Activated naive CD8-positive, alpha-beta T cell treated with anti-CD3 and anti-CD28 coated beads, Interleukin-2, amount 50 U/mL, for 24 hours (primary cell): ENCODE results near the gene PURB.

Experiments
- ATAC-seq: fragments of 150-1000 bp; cut with Tn5 transposase; one replicate; pipeline ENCODE4 v1.10.0; 2021
- DNase-seq: peaks from one replicate; pipeline ENCODE4 v3.0.0; 2021
- H3K27ac Mint-ChIP-seq: one replicate; pipeline ENCODE4 v1.8.0; 2021; ENCODE audit warnings: mild to moderate bottlenecking, mixed read lengths
- H3K27me3 Mint-ChIP-seq: one replicate; pipeline ENCODE4 v1.8.0; 2021; ENCODE audit warnings: mixed read lengths
- H3K36me3 Mint-ChIP-seq: one replicate; pipeline ENCODE4 v1.8.0; 2021; ENCODE audit warnings: low read depth, mixed read lengths
- H3K4me1 Mint-ChIP-seq: one replicate; pipeline ENCODE4 v1.8.0; 2021; ENCODE audit warnings: mixed read lengths
- H3K4me3 Mint-ChIP-seq: one replicate; pipeline ENCODE4 v1.8.0; 2021; ENCODE audit warnings: mild to moderate bottlenecking, moderate library complexity, mixed read lengths
- H3K9me3 Mint-ChIP-seq: one replicate; pipeline ENCODE4 v1.8.0; 2021; ENCODE audit warnings: mixed read lengths

The PURB gene

DNA sequence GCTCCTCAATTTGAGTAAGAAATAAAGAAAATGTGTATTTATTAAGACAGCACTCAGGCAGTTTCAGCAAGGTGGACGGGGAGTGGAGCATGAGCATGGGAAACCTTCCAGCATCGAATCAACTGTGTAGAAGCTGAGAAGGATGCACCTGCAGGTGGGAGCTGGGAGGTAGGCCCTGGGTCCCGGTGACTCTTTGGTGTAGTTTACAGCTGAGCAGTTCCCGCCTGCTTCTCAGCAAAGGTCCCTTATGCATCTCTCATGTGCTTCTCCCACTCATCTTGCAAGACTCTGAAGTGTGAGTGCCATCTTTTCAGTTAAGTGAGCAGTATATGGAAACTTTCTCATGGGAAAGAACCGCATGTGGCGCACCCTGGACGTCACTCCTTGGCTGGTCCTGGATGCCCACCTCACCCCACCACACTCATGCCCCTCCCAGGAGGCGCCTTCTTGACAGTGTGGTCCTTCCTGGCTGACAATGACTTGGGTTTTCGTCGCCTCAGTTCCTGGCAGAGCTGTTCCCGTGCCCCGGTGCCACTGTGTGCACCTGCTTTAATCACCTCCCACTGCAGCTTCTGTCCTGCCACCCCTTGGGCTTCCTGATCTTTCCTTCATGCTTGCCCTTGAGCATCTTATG lies 19.8 kb upstream of the PURB start:
- Mint-ChIP-seq H3K4me1 (peaks cover 2% of the 10 kb centered on the region), H3K9me3 (no peaks in the 10 kb centered on the region), H3K27ac (no peak overlapping the region), H3K4me3 (no peak overlapping the region), H3K36me3 (no peaks in the 10 kb centered on the region), H3K27me3 (no peaks in the 10 kb centered on the region)
- ATAC-seq (no peak), DNase-seq (no peak)

- no peak overlapping the region for H3K4me3 Mint-ChIP-seq
- peaks cover 19% of the 10 kb centered on the region for H3K4me1 Mint-ChIP-seq
- H3K36me3 Mint-ChIP-seq, result no peaks in the 10 kb centered on the region
- H3K27ac Mint-ChIP-seq, result no peak overlapping the region
- ATAC-seq (no peak), DNase-seq (no peak)
- H3K27me3 Mint-ChIP-seq, result no peaks in the 10 kb centered on the region
- H3K9me3 Mint-ChIP-seq, result no peaks in the 10 kb centered on the region
These were observed 14.1 kb upstream of the PURB start for GRCh38 chr7:44899443-44899842.

- DNase-seq, result no peak
- Mint-ChIP-seq H3K36me3 (no peaks in the 10 kb centered on the region), H3K4me3 (no peak overlapping the region), H3K27me3 (no peaks in the 10 kb centered on the region), H3K4me1 (peaks cover 19% of the 10 kb centered on the region), H3K27ac (no peak overlapping the region), H3K9me3 (no peaks in the 10 kb centered on the region)
- ATAC-seq, result no peak
These were observed 12.7 kb upstream of the PURB start for GRCh38 chr7:44898039-44898438.

GRCh38 chr7:44897309-44897708 lies 12.0 kb upstream of the PURB start:
- H3K27ac Mint-ChIP-seq, result peak overlapping the region; percentile 27
- no peak for ATAC-seq
- H3K27me3 Mint-ChIP-seq, result no peaks in the 10 kb centered on the region
- peaks cover 22% of the 10 kb centered on the region for H3K4me1 Mint-ChIP-seq
- H3K4me3 Mint-ChIP-seq, result no peak overlapping the region
- no peak for DNase-seq
- H3K36me3 Mint-ChIP-seq, result no peaks in the 10 kb centered on the region
- H3K9me3 Mint-ChIP-seq, result no peaks in the 10 kb centered on the region

- Mint-ChIP-seq H3K36me3 (no peaks in the 10 kb centered on the region), H3K4me3 (no peak overlapping the region), H3K27ac (peak overlapping the region; percentile 10), H3K27me3 (no peaks in the 10 kb centered on the region), H3K9me3 (no peaks in the 10 kb centered on the region), H3K4me1 (peaks cover 41% of the 10 kb centered on the region)
- ATAC-seq, result peak; percentile 79
- DNase-seq, result no peak
These were observed 9.7 kb upstream of the PURB start for GRCh38 chr7:44894888-44895580.

DNA sequence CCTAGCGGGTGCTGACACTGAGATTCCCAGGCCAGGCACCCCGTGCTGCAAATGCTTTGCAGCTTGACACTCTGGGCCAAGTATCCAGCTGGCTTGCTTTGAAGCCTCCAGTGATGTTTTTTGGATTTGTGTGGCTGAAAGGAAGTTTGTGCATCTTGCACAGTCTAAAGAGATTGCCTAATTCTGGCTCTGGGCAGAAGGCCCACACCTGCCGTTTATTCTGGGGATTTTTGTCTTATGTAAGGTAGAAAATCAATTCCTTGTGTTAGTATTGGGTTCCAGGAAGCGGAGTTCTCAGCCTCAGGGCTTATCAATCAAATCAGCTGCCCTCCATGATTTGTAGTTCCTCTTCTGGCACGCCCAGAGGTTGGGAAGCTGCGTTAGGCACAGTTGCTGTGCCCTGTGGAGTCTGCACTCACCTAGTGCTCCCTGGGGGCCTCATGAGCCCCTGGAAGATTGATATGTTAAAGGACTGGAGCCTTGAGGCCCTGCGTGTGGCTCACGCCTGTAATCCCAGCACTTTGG lies 8.4 kb upstream of the PURB start:
- no peak overlapping the region for H3K4me3 Mint-ChIP-seq
- ATAC-seq, result no peak

DNA sequence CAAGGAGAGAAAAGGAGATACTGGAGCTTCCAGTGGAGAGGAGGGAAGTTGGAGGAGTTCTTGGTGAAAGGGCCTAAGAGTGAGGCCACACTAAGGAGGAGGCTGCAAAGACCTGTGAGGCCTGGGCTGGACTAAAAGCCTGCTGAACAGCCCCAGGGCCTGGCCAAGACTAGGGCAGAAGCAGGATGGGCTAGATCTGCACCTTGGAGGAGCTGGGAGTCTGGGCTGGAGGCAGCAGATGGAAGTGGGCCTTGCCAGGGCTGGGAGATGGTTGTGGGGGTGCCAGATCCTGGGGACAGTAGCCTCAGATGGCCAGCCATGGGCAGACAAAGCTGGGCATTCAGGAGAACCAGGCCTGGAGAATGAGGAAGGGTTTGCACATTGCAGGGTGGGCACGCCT lies 6.5 kb upstream of the PURB start:
- Mint-ChIP-seq H3K4me1 (peaks cover 41% of the 10 kb centered on the region), H3K9me3 (no peaks in the 10 kb centered on the region), H3K27me3 (no peaks in the 10 kb centered on the region), H3K27ac (peak overlapping the region; percentile 86), H3K4me3 (no peak overlapping the region), H3K36me3 (no peaks in the 10 kb centered on the region)
- ATAC-seq, result no peak
- no peak for DNase-seq

More for the DNA sequence above, 8.4 kb upstream of the PURB start:
- Mint-ChIP-seq H3K36me3 (no peaks in the 10 kb centered on the region), H3K27me3 (no peaks in the 10 kb centered on the region), H3K9me3 (no peaks in the 10 kb centered on the region), H3K4me1 (peaks cover 43% of the 10 kb centered on the region), H3K27ac (no peak overlapping the region)
- DNase-seq, result no peak

GRCh38 chr7:44891372-44891771 lies 6.0 kb upstream of the PURB start:
- no peaks in the 10 kb centered on the region for H3K27me3 Mint-ChIP-seq
- H3K4me1 Mint-ChIP-seq, result peaks cover 45% of the 10 kb centered on the region
- no peaks in the 10 kb centered on the region for H3K9me3 Mint-ChIP-seq
- H3K27ac Mint-ChIP-seq, result peak overlapping the region; percentile 86
- no peak overlapping the region for H3K4me3 Mint-ChIP-seq
- no peaks in the 10 kb centered on the region for H3K36me3 Mint-ChIP-seq
- DNase-seq (peak; percentile 32), ATAC-seq (peak; percentile 68)

GRCh38 chr7:44889086-44889781 lies 3.9 kb upstream of the PURB start:
- H3K4me3 Mint-ChIP-seq, result no peak overlapping the region
- peak overlapping the region; percentile 11 for H3K27ac Mint-ChIP-seq
- DNase-seq (no peak), ATAC-seq (no peak)
- no peaks in the 10 kb centered on the region for H3K27me3 Mint-ChIP-seq
- H3K36me3 Mint-ChIP-seq, result peaks cover 4% of the 10 kb centered on the region
- H3K4me1 Mint-ChIP-seq, result peaks cover 46% of the 10 kb centered on the region
- no peaks in the 10 kb centered on the region for H3K9me3 Mint-ChIP-seq

GRCh38 chr7:44887293-44887692 lies 2.0 kb upstream of the PURB start:
- Mint-ChIP-seq H3K27me3 (no peaks in the 10 kb centered on the region), H3K27ac (peak overlapping the region; percentile 98), H3K4me1 (peaks cover 62% of the 10 kb centered on the region), H3K4me3 (no peak overlapping the region), H3K36me3 (peaks cover 21% of the 10 kb centered on the region), H3K9me3 (no peaks in the 10 kb centered on the region)
- DNase-seq (no peak), ATAC-seq (no peak)

- Mint-ChIP-seq H3K27ac (peak overlapping the region; percentile 98), H3K36me3 (peaks cover 41% of the 10 kb centered on the region), H3K4me3 (peak overlapping the region; percentile 95), H3K9me3 (no peaks in the 10 kb centered on the region), H3K27me3 (no peaks in the 10 kb centered on the region), H3K4me1 (peaks cover 67% of the 10 kb centered on the region)
- DNase-seq (peak; percentile 59), ATAC-seq (no peak)
These were observed 523 bp downstream of the PURB start for GRCh38 chr7:44884621-44885393.

DNA sequence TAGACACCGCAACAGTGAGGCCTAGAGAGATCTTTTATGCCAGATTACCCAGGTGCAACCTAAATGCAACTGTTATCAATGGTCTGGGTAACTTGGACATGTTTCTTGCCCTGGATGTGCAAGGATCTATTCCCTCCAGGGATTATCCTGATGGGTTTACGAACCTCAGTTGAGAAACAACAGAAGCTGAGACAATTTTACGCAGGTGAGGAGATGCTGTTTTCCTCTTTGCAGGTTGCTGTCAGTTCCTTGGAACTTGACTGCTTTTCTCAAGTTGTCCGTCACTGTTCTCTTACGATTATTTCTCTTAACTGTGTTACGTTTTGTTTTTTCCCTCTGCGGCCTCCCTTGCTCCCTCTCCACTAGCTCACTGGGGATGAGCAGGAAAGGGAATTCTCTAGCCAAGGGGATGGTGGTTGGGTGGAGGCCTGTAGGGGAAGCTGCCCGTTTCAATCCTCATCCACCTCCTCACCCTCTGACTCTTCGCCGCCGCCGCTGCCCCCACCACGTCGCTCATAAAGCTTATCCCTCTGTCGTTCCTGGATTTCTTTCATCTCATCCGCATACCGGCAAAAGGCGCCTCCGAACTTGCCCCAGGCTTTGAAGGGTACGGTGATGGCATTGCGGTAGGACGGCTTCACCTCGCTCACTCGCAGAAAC lies 1.2 kb downstream of the PURB start:
- peak overlapping the region; percentile 95 for H3K4me3 Mint-ChIP-seq
- ATAC-seq, result no peak
- peaks cover 45% of the 10 kb centered on the region for H3K36me3 Mint-ChIP-seq
- H3K27ac Mint-ChIP-seq, result peak overlapping the region; percentile 90
- no peak for DNase-seq
- H3K9me3 Mint-ChIP-seq, result no peaks in the 10 kb centered on the region
- H3K4me1 Mint-ChIP-seq, result peaks cover 70% of the 10 kb centered on the region
- no peaks in the 10 kb centered on the region for H3K27me3 Mint-ChIP-seq

DNA sequence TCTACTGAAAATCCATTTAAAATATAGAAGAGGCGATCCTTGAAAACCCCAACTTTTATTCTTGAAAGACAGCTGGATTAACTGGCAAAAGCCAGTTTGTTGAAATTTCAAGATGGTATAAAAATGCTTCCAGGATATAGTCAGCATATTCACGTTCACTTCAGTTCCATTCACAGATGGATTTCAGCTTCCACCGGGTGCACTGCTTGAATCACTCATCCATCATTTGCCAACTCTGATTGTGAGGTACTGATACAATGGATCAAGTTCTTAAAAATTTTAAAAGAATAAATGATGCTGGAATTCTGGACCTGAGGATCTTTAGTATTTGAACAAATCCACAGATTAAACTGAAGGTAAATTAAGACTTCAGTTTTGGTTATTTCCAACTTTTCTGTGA lies 2.4 kb downstream of the PURB start:
- no peaks in the 10 kb centered on the region for H3K27me3 Mint-ChIP-seq
- peak overlapping the region; percentile 95 for H3K4me3 Mint-ChIP-seq
- H3K36me3 Mint-ChIP-seq, result peaks cover 52% of the 10 kb centered on the region
- DNase-seq, result no peak
- no peak for ATAC-seq
- H3K9me3 Mint-ChIP-seq, result no peaks in the 10 kb centered on the region
- H3K4me1 Mint-ChIP-seq, result peaks cover 72% of the 10 kb centered on the region
- H3K27ac Mint-ChIP-seq, result no peak overlapping the region

DNA sequence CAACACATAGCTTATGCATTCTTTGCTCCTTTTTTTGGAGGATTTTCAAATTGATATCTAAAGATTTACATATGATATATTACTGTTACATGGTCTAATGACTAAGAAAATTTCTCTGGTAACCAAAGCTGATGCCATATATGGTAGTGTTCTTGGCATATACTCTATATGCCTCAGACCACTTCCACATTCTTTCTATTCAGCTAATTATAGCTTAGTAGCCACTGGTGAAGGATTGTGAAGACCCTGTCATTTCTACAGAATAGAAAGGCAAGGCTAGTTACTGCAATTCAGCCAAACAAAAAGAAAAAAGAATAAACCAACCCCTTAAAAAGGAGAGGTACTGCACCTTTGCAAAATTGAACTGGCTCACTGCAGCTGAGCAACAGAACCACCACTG lies 3.7 kb downstream of the PURB start:
- DNase-seq, result no peak
- ATAC-seq, result no peak
- H3K9me3 Mint-ChIP-seq, result no peaks in the 10 kb centered on the region
- no peak overlapping the region for H3K27ac Mint-ChIP-seq
- peaks cover 67% of the 10 kb centered on the region for H3K4me1 Mint-ChIP-seq
- peaks cover 59% of the 10 kb centered on the region for H3K36me3 Mint-ChIP-seq
- no peaks in the 10 kb centered on the region for H3K27me3 Mint-ChIP-seq
- peak overlapping the region; percentile 95 for H3K4me3 Mint-ChIP-seq
